Fibroblast of villous mesenchyme (primary cell): ENCODE data around the gene MYL11. TPM values are rescaled to one million over a fixed set of nuclear protein-coding genes. Genes with fewer than 3 reads are reported as not detected.
A peak's percentile ranks its signal among the peaks of the same experiment; 100 is the strongest.

Experiments used
- DNase-seq: peaks from one replicate; pipeline ENCODE4 v3.0.0-alpha.2; 2010; ENCODE audit warnings: low read depth
- H3K4me3 ChIP-seq: 2 replicates; pipeline ENCODE4 v1.5.1; 2011; ENCODE audit warnings: low read depth, mild to moderate bottlenecking, low read length
- CTCF ChIP-seq: IDR thresholded peaks from 2 replicates; pipeline ENCODE4 v1.5.1; 2012; ENCODE audit warnings: low read depth, mild to moderate bottlenecking, low read length; ENCODE audit not compliant: insufficient read depth
- total RNA-seq: library from RNA; depleted of rRNA; stranded (reverse); fragments of >200 nt; gene quantifications from 2 replicates; pipeline ENCODE4 v1.2.3, GENCODE V29; 2012

MYL11 gene
- total RNA-seq, 1 donor, result not detected

- DNase-seq, result no peak
- no peak overlapping the region for H3K4me3 ChIP-seq
- no peak for TF ChIP-seq CTCF
Observed at GRCh38 chr16:30359871-30360170, 14.8 kb upstream of the MYL11 start.

GRCh38 chr16:30361180-30361579 is 13.4 kb upstream of the MYL11 start:
- H3K4me3 ChIP-seq, result no peak overlapping the region
- DNase-seq, result no peak
- TF ChIP-seq CTCF, result no peak

GRCh38 chr16:30365200-30365599 is 9.4 kb upstream of the MYL11 start:
- no peak overlapping the region for H3K4me3 ChIP-seq
- DNase-seq, result no peak
- no peak for TF ChIP-seq CTCF

GRCh38 chr16:30366511-30366910 is 8.1 kb upstream of the MYL11 start:
- DNase-seq, result no peak
- TF ChIP-seq CTCF, result no peak
- H3K4me3 ChIP-seq, result no peak overlapping the region

- no peak for DNase-seq
- peak overlapping the region; percentile 79 for H3K4me3 ChIP-seq
- no peak for TF ChIP-seq CTCF
Observed at GRCh38 chr16:30367349-30368009, 7.1 kb upstream of the MYL11 start.

- peak; percentile 49 for DNase-seq
- peak overlapping the region; percentile 79 for H3K4me3 ChIP-seq
- no peak for TF ChIP-seq CTCF
Observed at GRCh38 chr16:30368122-30368791, 6.3 kb upstream of the MYL11 start.

GRCh38 chr16:30368792-30369090 is 5.9 kb upstream of the MYL11 start:
- no peak for TF ChIP-seq CTCF
- DNase-seq, result no peak

More at GRCh38 chr16:30368792-30369090, 5.9 kb upstream of the MYL11 start:
- H3K4me3 ChIP-seq, result peak overlapping the region; percentile 79
